Liver (tissue), 3 donors: Measurements from ENCODE around the gene GLRA3.

Source experiments
- ATF3 ChIP-seq: IDR thresholded peaks from 2 replicates; pipeline ENCODE4 v1.6.1; 2016; ENCODE audit warnings: antibody characterized with exemption
- HNF4A ChIP-seq, 2 donors: conservative IDR thresholded peaks; 2 replicates each; pipeline ENCODE4 v1.6.1; 2016; ENCODE audit warnings: antibody characterized with exemption in 2 of 2, mild to moderate bottlenecking in 2 of 2
- JUND ChIP-seq, 2 donors: IDR thresholded peaks; 2 replicates each; pipeline ENCODE4 v1.6.1; 2016; ENCODE audit warnings: antibody characterized with exemption in 2 of 2
- MAX ChIP-seq: IDR thresholded peaks from 2 replicates; pipeline ENCODE4 v1.6.1; 2016; ENCODE audit warnings: antibody characterized with exemption
- RAD21 ChIP-seq, 2 donors: IDR thresholded peaks; 2 replicates each; pipeline ENCODE4 v1.6.1; 2016; ENCODE audit warnings: antibody characterized with exemption in 2 of 2, mild to moderate bottlenecking in 2 of 2
- TAF1 ChIP-seq: conservative IDR thresholded peaks from 2 replicates; pipeline ENCODE4 v1.6.1; 2016; ENCODE audit warnings: antibody characterized with exemption, mild to moderate bottlenecking
- YY1 ChIP-seq: IDR thresholded peaks from 2 replicates; pipeline ENCODE4 v1.6.1; 2016; ENCODE audit warnings: antibody characterized with exemption, mild to moderate bottlenecking
- TF ChIP-seq, protein P1 (sequence below): fragments of 150-350 bp; IDR thresholded peaks from 2 replicates; pipeline ENCODE4 v1.5.1; 2017; ENCODE audit warnings: improper control_type of control experiment, low read depth, low read length; ENCODE audit not compliant: missing input control
- TF ChIP-seq, protein P2 (sequence below): IDR thresholded peaks from 2 replicates; pipeline ENCODE4 v1.6.1; 2016; ENCODE audit warnings: antibody characterized with exemption, mild to moderate bottlenecking
- donor health status: healthy.
- donor health status: healthy.

DNA sequence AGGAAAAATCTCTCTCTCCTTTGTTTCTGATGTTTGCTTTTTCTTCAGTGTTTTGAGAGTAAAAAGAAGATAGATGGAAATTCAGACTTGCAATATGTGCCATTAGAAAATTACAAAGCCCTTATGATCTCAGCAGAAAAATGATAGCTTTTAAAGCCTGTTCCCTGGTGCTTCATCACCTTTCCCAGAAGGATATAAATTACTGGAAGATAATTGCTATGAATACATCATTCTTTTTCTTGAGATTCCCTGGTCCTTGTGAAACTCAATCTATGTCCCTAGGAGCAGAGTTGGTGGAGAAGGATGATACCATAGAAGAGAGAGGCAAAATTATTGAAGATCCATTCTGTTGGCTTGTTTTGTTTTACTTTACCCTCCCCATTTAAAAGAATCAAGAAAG lies 86.5 kb downstream of the GLRA3 start:
- TF ChIP-seq RAD21 (IDR thresholded peaks at IDR 0.05): no peak
- TF ChIP-seq, protein P1, sequence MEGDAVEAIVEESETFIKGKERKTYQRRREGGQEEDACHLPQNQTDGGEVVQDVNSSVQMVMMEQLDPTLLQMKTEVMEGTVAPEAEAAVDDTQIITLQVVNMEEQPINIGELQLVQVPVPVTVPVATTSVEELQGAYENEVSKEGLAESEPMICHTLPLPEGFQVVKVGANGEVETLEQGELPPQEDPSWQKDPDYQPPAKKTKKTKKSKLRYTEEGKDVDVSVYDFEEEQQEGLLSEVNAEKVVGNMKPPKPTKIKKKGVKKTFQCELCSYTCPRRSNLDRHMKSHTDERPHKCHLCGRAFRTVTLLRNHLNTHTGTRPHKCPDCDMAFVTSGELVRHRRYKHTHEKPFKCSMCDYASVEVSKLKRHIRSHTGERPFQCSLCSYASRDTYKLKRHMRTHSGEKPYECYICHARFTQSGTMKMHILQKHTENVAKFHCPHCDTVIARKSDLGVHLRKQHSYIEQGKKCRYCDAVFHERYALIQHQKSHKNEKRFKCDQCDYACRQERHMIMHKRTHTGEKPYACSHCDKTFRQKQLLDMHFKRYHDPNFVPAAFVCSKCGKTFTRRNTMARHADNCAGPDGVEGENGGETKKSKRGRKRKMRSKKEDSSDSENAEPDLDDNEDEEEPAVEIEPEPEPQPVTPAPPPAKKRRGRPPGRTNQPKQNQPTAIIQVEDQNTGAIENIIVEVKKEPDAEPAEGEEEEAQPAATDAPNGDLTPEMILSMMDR: no peak
- no peak for TF ChIP-seq JUND (IDR thresholded peaks at IDR 0.05)
- no peak for TF ChIP-seq ATF3
- TF ChIP-seq YY1: no peak
- no peak for TF ChIP-seq TAF1
- TF ChIP-seq HNF4A (conservative IDR thresholded peaks at IDR 0.05): no peak
- TF ChIP-seq MAX: no peak
- TF ChIP-seq, protein P2, sequence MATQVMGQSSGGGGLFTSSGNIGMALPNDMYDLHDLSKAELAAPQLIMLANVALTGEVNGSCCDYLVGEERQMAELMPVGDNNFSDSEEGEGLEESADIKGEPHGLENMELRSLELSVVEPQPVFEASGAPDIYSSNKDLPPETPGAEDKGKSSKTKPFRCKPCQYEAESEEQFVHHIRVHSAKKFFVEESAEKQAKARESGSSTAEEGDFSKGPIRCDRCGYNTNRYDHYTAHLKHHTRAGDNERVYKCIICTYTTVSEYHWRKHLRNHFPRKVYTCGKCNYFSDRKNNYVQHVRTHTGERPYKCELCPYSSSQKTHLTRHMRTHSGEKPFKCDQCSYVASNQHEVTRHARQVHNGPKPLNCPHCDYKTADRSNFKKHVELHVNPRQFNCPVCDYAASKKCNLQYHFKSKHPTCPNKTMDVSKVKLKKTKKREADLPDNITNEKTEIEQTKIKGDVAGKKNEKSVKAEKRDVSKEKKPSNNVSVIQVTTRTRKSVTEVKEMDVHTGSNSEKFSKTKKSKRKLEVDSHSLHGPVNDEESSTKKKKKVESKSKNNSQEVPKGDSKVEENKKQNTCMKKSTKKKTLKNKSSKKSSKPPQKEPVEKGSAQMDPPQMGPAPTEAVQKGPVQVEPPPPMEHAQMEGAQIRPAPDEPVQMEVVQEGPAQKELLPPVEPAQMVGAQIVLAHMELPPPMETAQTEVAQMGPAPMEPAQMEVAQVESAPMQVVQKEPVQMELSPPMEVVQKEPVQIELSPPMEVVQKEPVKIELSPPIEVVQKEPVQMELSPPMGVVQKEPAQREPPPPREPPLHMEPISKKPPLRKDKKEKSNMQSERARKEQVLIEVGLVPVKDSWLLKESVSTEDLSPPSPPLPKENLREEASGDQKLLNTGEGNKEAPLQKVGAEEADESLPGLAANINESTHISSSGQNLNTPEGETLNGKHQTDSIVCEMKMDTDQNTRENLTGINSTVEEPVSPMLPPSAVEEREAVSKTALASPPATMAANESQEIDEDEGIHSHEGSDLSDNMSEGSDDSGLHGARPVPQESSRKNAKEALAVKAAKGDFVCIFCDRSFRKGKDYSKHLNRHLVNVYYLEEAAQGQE: no peak
